NT2/D1 (cell line): ENCODE data around the gene NACAD.

Source experiments
- SUZ12 ChIP-seq: IDR thresholded peaks from 2 replicates; pipeline ENCODE4 v1.6.1; 2011; ENCODE audit not compliant: insufficient read length, insufficient read depth; ENCODE audit errors: extremely low read depth
- YY1 ChIP-seq: IDR thresholded peaks from 2 replicates; pipeline ENCODE4 v1.6.1; 2011; ENCODE audit not compliant: insufficient read length, insufficient read depth
- ZNF274 ChIP-seq: IDR thresholded peaks from 2 replicates; pipeline ENCODE4 v1.6.1; 2011; ENCODE audit warnings: mild to moderate bottlenecking, low read depth, low read length

DNA sequence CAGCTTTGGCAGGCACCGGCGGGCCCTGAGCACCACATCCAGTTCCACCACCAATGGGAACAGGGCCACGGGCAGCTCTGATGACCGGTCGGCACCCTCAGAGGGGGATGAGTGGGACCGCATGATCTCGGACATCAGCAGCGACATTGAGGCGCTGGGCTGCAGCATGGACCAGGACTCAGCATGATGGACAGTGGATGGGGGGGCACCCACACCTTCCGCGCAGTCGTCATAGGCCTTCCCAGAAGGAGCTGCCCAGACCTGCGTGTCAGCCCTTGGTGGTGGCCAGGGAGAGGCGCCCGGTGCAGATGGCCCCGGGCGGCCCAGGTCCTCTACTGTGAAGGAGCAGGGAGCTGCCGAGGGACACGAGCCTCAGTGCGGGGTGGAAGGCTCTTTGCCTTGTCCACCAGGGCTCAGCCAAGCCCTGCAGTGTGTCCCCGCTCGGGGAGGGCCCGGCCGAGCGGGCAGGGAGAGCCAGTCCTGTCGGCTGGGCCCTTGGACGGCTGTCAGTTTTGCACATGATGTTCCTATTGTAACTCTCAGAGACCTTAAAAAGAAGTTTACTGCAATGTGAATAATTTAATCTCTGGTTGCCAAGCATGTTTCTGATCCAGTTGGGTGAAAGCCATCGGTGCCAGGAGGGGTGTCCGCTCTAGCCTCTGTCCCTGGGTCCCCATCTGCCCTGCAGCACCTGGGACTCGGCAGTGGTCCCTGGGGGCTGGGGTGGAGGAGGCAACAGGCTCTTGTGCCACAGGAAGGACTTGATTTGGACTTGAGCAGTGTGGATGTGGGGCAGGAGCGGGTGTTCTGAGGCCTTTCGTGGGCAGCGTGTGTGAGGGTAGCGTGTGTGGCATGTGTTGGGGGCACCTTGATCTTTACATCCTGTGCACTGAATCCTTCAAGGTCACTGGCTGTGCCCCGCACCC, 12.6 kb downstream of the NACAD start:
- no peak for TF ChIP-seq ZNF274
- TF ChIP-seq SUZ12, result no peak
- no peak for TF ChIP-seq YY1
